ENCODE results near the gene ICAM2.
A peak's percentile ranks its signal among the peaks of the same experiment; 100 is the strongest.

The ICAM2 gene

DNA sequence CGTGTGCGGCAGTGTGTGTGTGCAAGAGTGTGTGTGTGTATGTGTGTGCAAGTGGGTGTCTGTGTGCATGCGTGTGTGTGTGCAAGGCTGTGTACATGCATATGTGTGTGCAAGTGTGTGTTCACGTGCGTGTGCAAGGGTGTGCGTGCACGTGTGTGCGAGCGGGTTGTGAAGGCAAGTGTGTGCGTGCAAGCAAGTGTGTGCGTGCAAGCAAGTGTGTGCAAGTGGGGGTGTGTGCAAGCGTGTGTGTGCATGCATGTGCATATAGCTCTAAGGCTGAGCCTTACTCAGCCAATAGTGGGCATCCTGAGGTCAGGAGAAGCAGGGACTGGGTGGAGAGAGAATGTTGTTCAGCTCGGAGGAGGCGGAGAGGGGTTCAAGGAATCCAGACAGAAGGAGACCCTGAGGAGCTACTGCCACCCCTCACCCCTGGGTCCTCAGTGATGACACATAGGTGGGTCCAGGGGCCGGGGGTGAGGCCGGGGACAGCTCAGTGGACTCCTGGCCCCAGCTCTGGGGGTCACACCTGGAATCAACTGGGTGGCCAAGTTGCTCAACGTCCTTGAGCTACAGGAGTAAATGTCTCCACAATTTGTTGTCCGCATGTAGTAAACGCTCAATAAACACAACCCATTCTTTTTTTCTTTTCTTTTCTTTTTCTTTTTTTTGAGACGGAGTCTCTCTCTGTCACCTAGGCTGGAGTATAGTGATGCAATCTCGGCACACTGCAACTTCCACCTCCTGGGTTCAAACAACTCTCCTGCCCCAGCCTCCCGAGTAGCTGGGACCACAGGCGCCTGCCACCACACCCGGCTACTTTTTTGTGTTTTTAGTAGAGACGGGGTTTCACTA, 20.5 kb downstream of the ICAM2 start:
- no peak overlapping the region for H3K4me3 Mint-ChIP-seq
- no peak for ATAC-seq
- peaks cover 21% of the 10 kb centered on the region for H3K4me1 Mint-ChIP-seq
- H3K9me3 Mint-ChIP-seq, result no peaks in the 10 kb centered on the region
- H3K27ac Mint-ChIP-seq, result peak overlapping the region; percentile 0
- DNase-seq, result no peak
- peaks cover 6% of the 10 kb centered on the region for H3K36me3 Mint-ChIP-seq (ENCODE audit: low read depth)
- H3K27me3 Mint-ChIP-seq, result no peaks in the 10 kb centered on the region

DNA sequence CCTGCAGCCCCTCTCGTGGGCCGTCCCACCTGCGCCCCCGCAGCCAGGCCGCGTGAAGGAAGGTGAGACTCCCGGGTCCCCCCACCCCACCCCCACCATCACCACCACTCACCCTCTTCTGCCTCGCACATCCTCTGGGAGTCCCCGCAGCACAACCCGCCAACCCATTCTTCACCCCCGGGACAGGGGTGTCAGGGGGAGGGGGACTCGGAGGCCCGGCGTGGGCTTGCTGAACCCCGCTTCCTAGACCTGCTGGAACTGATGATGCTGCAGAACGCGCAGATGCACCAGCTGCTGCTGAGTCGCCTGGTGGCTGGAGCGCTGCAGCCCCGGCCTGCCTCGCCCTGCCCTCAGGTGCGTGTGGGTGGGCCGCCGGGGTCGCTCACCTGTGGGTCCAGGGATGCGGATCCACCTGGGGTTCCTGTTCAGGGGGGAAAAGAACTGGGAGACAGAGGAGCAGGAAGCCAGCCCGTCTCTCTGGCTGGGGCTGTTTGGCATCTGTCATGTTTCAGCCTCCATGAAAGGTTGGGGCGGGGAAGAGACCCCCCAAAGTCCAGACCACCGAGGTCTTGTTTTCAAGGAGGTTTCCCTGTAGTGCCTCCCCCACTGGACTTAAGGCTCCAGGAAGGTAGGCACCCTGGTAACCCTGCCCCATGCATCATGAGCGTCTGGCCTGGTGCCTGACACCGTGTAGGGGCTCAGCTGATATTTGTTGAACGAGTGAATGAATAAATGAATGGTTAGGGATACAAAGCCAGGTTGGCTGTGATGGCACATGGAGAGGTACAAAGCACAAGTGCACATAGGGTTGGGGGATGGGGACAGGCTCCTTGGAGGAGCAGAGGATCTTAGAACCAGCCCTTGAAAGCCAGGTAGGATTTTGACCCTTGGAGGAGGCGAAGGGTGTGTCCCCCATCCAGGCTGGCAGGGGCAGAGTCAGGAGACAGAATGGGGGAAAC, 21.4 kb downstream of the ICAM2 start:
- DNase-seq, result no peak
- H3K4me1 Mint-ChIP-seq, result peaks cover 22% of the 10 kb centered on the region
- H3K9me3 Mint-ChIP-seq, result no peaks in the 10 kb centered on the region
- no peaks in the 10 kb centered on the region for H3K27me3 Mint-ChIP-seq
- H3K27ac Mint-ChIP-seq, result peak overlapping the region; percentile 0
- H3K36me3 Mint-ChIP-seq (ENCODE audit: low read depth), result peaks cover 6% of the 10 kb centered on the region
- H3K4me3 Mint-ChIP-seq, result peak overlapping the region; percentile 71
- ATAC-seq, result no peak

DNA sequence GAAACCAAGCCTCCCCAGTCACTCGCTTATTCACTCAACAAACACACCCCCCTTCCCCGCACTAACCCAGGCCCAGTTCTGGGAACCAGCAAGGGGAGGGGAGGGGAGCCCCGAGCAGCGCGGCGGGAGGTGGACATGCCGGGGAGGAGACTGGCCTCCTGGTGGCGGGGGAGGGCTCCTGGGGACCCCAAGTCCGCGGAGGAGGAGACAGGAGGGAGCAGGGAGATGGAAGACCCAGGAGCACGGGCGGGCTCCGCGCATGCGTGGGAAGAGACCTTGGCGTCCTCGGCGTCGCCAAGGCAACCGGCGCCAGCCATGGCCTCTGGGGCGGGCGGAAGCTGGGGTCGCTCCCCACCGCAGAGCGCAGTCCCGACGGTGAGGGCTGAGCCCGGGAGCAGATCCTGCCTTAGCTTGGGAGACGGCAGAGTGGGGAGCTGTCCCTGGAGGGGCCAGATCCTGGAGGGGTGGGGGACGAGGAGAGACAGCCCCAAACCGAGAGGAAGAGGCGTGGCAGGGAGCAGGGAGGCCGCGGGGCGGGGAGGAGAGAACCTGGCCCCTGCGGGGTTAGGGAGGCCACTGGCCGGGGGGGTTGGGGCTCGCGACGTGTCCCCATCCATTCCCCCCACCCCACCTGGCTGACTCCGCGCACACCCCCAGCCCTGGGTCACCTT, 22.2 kb downstream of the ICAM2 start, which contains the start of gene PRR29:
Gene PRR29 (plus strand): TSS at position 302 of the 671 bp plus-strand sequence. CDS start 14 bp downstream, at position 316.
- Mint-ChIP-seq H3K9me3 (no peaks in the 10 kb centered on the region), H3K27ac (no peak within 1 kb of the TSS), H3K36me3 (ENCODE audit: low read depth) (peaks cover under 1% of the 10 kb centered on the region), H3K27me3 (no peaks in the 10 kb centered on the region), H3K4me3 (peak within 1 kb of the TSS; percentile 80), H3K4me1 (peaks cover 28% of the 10 kb centered on the region)
- peak; percentile 75 for DNase-seq
- peak; percentile 72 for ATAC-seq

DNA sequence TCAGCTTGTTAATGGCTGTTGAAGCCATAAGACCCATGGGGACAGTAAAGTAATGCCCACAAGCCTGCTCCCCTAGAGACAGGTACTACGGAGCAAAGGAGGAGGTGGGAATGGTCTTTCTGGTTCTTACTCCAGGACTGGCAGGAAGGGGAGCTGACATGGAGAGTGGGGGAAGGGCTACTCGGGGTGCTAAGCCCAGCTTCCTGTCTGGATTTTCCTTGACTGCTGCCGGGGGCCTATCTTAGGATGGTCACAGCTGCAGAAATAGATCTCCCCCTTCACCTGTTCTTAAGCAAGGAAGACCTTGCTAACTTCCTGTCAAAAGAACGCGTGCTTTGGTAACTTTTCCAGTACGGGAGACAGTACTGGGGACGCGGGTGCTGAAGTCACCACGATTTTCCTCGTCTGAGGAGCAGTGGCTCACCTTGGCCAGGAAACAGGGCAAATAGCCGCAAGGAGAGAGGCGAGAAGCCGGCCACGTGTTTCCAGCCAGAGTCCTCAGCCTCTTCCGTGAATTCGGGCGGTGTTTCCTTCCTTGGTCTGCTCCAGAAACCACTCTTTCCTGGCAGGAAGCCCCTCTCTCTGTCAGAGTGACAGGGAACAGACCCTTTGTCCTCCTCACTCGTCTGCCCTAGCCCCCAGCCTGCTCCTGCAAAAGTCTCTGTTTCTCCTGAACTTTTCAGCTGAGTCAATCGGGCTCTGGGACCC, 22.9 kb downstream of the ICAM2 start:
- no peak overlapping the region for H3K27ac Mint-ChIP-seq
- DNase-seq, result no peak
- no peak for ATAC-seq
- H3K27me3 Mint-ChIP-seq, result no peaks in the 10 kb centered on the region
- H3K4me3 Mint-ChIP-seq, result peak overlapping the region; percentile 80
- H3K9me3 Mint-ChIP-seq, result no peaks in the 10 kb centered on the region
- H3K36me3 Mint-ChIP-seq (ENCODE audit: low read depth), result no peaks in the 10 kb centered on the region
- peaks cover 32% of the 10 kb centered on the region for H3K4me1 Mint-ChIP-seq

DNA sequence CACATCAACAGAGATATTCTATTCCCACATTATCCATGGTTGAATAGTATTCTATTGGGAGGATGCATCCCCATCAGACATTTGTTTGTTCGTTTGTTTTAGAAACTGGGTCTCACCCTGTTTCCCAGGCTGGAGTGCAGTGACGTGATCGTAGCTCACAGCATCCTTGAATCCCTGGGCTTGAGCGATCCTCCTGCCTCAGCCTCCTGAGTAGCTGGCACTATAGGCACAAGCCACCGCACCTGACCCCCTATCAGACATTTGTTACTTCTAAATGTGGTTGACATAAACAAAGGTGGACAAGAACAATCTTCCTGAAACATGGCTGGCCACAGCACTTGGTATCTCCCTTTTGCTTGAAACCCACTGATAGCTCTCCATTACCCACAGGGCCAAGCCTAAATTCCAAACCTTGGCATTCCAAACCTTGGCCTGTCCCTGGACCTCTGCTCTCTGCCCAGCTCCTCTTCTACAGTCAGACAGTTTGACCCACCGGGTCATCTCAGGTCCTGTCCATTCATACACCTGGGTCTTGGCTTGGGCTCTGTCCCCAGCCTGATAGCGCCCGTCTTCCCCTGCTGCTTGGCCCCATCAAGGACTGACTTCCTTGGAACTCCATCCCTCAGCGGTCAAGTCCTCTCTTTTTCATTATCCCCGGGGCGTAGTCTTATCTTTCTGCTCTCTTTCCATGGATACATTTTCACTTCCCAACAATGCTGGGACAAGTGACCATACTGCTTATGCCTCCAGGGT, 23.8 kb downstream of the ICAM2 start:
- Mint-ChIP-seq H3K36me3 (ENCODE audit: low read depth) (no peaks in the 10 kb centered on the region), H3K4me1 (peaks cover 36% of the 10 kb centered on the region), H3K9me3 (no peaks in the 10 kb centered on the region), H3K4me3 (no peak overlapping the region), H3K27ac (peak overlapping the region; percentile 13), H3K27me3 (peaks cover 1% of the 10 kb centered on the region)
- DNase-seq (no peak), ATAC-seq (no peak)

- ATAC-seq (no peak), DNase-seq (no peak)
- peaks cover 3% of the 10 kb centered on the region for H3K27me3 Mint-ChIP-seq
- H3K4me3 Mint-ChIP-seq, result no peak overlapping the region
- no peaks in the 10 kb centered on the region for H3K36me3 Mint-ChIP-seq (ENCODE audit: low read depth)
- H3K27ac Mint-ChIP-seq, result no peak overlapping the region
- peaks cover 39% of the 10 kb centered on the region for H3K4me1 Mint-ChIP-seq
- H3K9me3 Mint-ChIP-seq, result no peaks in the 10 kb centered on the region
These were observed 24.8 kb downstream of the ICAM2 start for GRCh38 chr17:63995626-63996025.

DNA sequence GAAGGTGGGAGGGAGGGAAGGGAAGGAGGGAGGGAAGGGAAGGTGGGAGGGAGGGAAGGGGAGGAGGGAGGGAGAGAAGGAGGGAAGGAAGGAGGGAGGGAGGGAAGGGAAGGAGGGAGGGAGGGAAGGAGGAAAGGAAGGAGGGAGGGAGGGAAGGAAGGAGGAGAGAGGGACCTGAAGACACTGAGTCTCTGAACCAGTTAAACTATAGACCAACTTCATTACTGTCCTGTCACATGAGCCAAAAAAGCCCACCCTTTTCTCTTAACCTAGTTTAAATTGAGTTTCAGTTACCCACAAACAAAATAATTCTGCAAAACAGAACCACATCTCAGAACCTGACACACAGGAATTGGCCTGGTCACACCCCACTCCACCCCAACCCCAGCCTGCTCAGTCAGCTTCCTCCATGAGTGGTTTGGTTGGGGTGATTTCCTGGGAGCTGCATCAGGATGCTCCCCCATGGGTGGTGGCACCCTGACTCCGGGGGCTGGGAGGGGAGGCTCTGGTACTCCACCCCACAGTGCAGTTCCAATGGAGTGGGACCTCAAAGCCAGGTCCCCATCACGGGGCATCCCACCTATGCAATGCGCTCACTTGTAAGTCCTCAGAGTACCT, 27.0 kb downstream of the ICAM2 start:
- H3K27me3 Mint-ChIP-seq, result peaks cover 3% of the 10 kb centered on the region
- no peak overlapping the region for H3K4me3 Mint-ChIP-seq
- peaks cover 37% of the 10 kb centered on the region for H3K4me1 Mint-ChIP-seq

DNA sequence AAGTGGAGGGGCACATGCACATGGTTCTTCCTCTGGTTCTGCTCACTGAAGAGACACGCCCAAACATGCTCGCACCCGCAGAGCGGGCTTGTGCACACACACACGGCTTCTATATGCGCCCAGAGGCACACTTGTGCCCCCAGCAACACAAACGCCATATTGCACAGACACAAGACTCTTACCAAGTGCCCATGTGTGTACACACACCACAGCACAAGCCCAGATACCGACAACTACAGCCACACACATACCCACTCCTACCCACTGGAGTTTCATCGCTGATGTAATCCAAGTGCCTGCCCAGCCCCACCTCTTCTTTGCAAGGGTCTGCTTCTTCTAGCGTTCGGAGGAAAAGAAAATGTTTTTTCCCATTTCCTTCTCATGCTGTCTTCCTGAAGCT, 28.8 kb downstream of the ICAM2 start:
- H3K4me3 Mint-ChIP-seq, result no peak overlapping the region
- H3K4me1 Mint-ChIP-seq, result peaks cover 30% of the 10 kb centered on the region
- no peaks in the 10 kb centered on the region for H3K9me3 Mint-ChIP-seq
- DNase-seq, result no peak
- H3K27me3 Mint-ChIP-seq, result peaks cover 3% of the 10 kb centered on the region
- peak overlapping the region; percentile 45 for H3K27ac Mint-ChIP-seq
- ATAC-seq, result no peak
- H3K36me3 Mint-ChIP-seq (ENCODE audit: low read depth), result no peaks in the 10 kb centered on the region

More for the DNA sequence above, 27.0 kb downstream of the ICAM2 start:
- H3K36me3 Mint-ChIP-seq (ENCODE audit: low read depth), result no peaks in the 10 kb centered on the region
- DNase-seq, result no peak
- ATAC-seq, result peak; percentile 2
- no peak overlapping the region for H3K27ac Mint-ChIP-seq
- no peaks in the 10 kb centered on the region for H3K9me3 Mint-ChIP-seq

DNA sequence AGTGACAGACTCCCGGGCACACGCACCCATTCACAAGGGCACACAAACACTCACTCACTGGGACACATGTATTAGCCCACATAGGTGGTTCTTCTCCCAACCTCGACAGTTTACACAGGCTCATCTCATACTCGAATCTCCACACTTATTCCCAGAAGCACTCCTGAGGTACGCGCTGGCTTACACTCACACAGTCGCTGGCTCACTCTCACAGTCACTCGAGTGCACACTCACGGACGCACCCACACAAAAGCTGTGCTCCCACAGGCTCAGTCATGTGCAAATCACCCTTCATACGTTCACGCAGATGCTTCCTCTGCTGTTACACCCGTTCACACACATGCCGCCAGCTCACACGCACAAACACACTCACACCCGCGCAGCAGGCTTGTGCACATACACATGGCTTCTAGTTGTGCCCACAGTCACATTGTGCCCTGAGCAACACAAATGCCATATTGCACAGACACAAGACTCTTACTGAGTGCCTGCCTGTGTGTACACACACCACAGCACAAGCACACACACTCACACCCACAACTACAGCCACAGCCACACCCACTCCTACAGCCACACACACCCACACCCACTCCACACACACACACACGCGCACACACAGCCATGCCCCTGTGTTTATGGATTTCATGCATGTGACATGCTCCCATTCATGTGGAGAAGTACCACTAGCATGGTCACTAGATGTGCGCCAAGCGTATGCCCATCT, 30.6 kb downstream of the ICAM2 start:
- Mint-ChIP-seq H3K4me1 (peaks cover 45% of the 10 kb centered on the region), H3K4me3 (no peak overlapping the region), H3K27me3 (peaks cover 3% of the 10 kb centered on the region), H3K27ac (no peak overlapping the region), H3K36me3 (ENCODE audit: low read depth) (no peaks in the 10 kb centered on the region), H3K9me3 (no peaks in the 10 kb centered on the region)
- DNase-seq (no peak), ATAC-seq (no peak)

DNA sequence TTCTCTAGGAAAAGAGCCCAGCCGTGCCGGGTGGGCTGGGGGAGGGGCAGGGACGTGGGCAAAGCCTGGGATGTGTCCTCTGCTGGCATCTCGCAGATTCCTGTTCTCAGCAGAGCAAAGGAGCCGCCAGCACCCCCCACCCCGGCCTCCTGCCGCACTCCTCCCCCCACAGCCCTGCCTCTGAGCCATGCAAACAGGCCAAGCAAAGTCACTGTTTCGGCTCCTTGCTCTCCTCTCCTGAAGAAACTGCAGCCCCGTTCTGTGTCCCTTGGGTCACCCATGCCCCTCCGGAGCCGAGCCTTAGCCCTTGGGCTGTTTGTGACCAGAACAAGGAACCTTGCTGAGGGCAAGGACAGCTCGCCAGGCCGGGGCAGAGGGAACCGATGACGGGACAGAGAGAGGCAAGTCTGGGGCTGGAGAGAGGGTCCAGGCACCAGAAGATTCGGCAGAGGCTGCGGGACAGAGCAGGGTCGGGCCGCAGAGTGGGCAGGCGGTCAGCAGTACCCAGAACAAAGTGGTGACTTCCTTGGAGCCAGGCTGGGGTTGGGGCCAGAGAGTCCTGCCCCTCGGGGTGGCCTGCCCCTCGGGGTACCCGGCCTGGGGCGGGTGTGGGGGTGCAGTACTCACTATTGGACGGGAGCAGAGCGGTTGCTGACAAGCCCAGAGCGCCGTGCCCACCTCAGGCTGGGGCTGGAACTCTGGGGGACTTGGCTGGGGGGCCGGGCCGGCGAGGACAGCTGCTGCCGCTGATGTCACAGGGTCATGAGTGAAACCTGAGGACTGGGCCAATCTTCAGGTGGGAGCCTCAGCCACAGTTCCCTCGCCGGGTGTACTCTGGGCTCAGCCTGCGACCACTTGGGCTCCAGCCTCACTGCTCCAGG, 31.5 kb downstream of the ICAM2 start:
- ATAC-seq (no peak), DNase-seq (no peak)
- Mint-ChIP-seq H3K9me3 (no peaks in the 10 kb centered on the region), H3K4me1 (peaks cover 50% of the 10 kb centered on the region), H3K27ac (no peak overlapping the region), H3K36me3 (ENCODE audit: low read depth) (no peaks in the 10 kb centered on the region), H3K27me3 (peaks cover 3% of the 10 kb centered on the region), H3K4me3 (no peak overlapping the region)

DNA sequence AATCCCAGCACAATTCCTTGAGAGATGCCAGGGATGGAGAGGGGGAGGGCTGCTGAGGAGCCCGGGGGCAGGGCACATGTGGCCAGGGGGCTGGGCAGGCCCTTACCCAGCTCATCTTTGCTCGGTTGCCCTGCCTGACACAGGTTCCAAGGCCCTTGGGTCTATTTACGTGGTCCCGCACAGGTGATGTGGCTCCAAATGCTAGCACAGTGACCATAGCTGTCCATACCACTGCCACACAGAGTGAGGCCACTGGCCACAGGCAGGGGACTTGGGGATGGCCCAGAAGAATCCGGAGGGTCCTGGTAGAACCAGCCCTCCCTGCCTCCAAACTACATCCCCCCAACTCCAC, 32.3 kb downstream of the ICAM2 start:
- Mint-ChIP-seq H3K4me1 (peaks cover 44% of the 10 kb centered on the region), H3K27ac (no peak overlapping the region), H3K4me3 (no peak overlapping the region), H3K36me3 (ENCODE audit: low read depth) (no peaks in the 10 kb centered on the region), H3K9me3 (no peaks in the 10 kb centered on the region), H3K27me3 (peaks cover 3% of the 10 kb centered on the region)
- no peak for ATAC-seq
- no peak for DNase-seq
